RWPE2 (cell line): ENCODE results near the gene UST.
"Not testable (repeated sequence)": the region's sequence is repeated elsewhere in the genome, so short reads cannot be mapped to it uniquely, and the experiment has no call there.

Source experiments
- ATAC-seq: fragments of 200-7000 bp; cut with Tn5 transposase; 3 replicates; pipeline ENCODE4 v1.9.1; 2021; ENCODE audit warnings: low read depth
- DNase-seq: peaks from one replicate; pipeline ENCODE4 v3.0.0-alpha.2; 2020; ENCODE audit warnings: low spot score
- H3K27ac ChIP-seq: fragments of 450-650 bp; 2 replicates; pipeline ENCODE4 v1.5.1; 2017; ENCODE audit warnings: mild to moderate bottlenecking; ENCODE audit not compliant: poor library complexity, severe bottlenecking
- H3K27me3 ChIP-seq: fragments of 250-450 bp; sonication (Bioruptor Pico); 2 replicates; pipeline ENCODE4 v1.5.1; 2021; ENCODE audit warnings: mild to moderate bottlenecking, moderate library complexity; ENCODE audit not compliant: insufficient read depth, poor library complexity, severe bottlenecking
- H3K36me3 ChIP-seq: fragments of 250-450 bp; sonication (Bioruptor Pico); 2 replicates; pipeline ENCODE4 v1.5.1; 2020; ENCODE audit warnings: low read depth, mild to moderate bottlenecking, moderate library complexity
- H3K4me1 ChIP-seq: fragments of 250-450 bp; sonication (Bioruptor Pico); 2 replicates; pipeline ENCODE4 v1.5.1; 2021; ENCODE audit warnings: mild to moderate bottlenecking, moderate library complexity; ENCODE audit not compliant: insufficient read depth, poor library complexity, severe bottlenecking
- H3K4me3 ChIP-seq: fragments of 250-450 bp; sonication (Bioruptor Pico); 2 replicates; pipeline ENCODE4 v1.5.1; 2021; ENCODE audit warnings: mild to moderate bottlenecking, moderate library complexity; ENCODE audit not compliant: severe bottlenecking
- H3K9me3 ChIP-seq: fragments of 250-450 bp; sonication (Bioruptor Pico); 2 replicates; pipeline ENCODE4 v1.5.1; 2021; ENCODE audit warnings: mild to moderate bottlenecking, moderate library complexity; ENCODE audit not compliant: severe bottlenecking
- CTCF ChIP-seq: fragments of 450-650 bp; IDR thresholded peaks from one replicate; pipeline ENCODE4 v1.5.1; 2017; ENCODE audit warnings: mild to moderate bottlenecking, moderate library complexity; ENCODE audit not compliant: poor library complexity, severe bottlenecking

Gene UST

GRCh38 chr6:148951662-148952061 lies 204.8 kb downstream of the UST start:
- H3K4me3 ChIP-seq: no peak overlapping the region
- no peaks in the 10 kb centered on the region for H3K27me3 ChIP-seq
- no peak overlapping the region for H3K27ac ChIP-seq
- TF ChIP-seq CTCF: no peak
- DNase-seq (no peak), ATAC-seq (no peak)
- H3K36me3 ChIP-seq: no peaks in the 10 kb centered on the region
- H3K9me3 ChIP-seq: no peaks in the 10 kb centered on the region
- no peaks in the 10 kb centered on the region for H3K4me1 ChIP-seq

GRCh38 chr6:148952147-148953035 lies 205.6 kb downstream of the UST start:
- H3K36me3 ChIP-seq: no peaks in the 10 kb centered on the region
- H3K4me1 ChIP-seq: no peaks in the 10 kb centered on the region
- DNase-seq (no peak), ATAC-seq (no peak)
- H3K27ac ChIP-seq: no peak overlapping the region
- no peak for TF ChIP-seq CTCF
- no peaks in the 10 kb centered on the region for H3K27me3 ChIP-seq
- no peak overlapping the region for H3K4me3 ChIP-seq
- no peaks in the 10 kb centered on the region for H3K9me3 ChIP-seq

GRCh38 chr6:148954461-148954860 lies 207.6 kb downstream of the UST start:
- Histone ChIP-seq H3K4me1 (no peaks in the 10 kb centered on the region), H3K27me3 (no peaks in the 10 kb centered on the region), H3K4me3 (no peak overlapping the region)

GRCh38 chr6:148954934-148955333 lies 208.1 kb downstream of the UST start:
- Histone ChIP-seq H3K27me3 (no peaks in the 10 kb centered on the region), H3K4me3 (no peak overlapping the region), H3K27ac (no peak overlapping the region), H3K9me3 (no peaks in the 10 kb centered on the region), H3K4me1 (no peaks in the 10 kb centered on the region), H3K36me3 (no peaks in the 10 kb centered on the region)
- no peak for DNase-seq
- TF ChIP-seq CTCF: no peak
- no peak for ATAC-seq

More at GRCh38 chr6:148954461-148954860, 207.6 kb downstream of the UST start:
- no peak for TF ChIP-seq CTCF
- no peaks in the 10 kb centered on the region for H3K9me3 ChIP-seq
- no peak for DNase-seq
- no peak overlapping the region for H3K27ac ChIP-seq
- ATAC-seq: no peak
- H3K36me3 ChIP-seq: no peaks in the 10 kb centered on the region

GRCh38 chr6:148955441-148955840 lies 208.6 kb downstream of the UST start:
- ATAC-seq (no peak), DNase-seq (no peak)
- H3K9me3 ChIP-seq: no peaks in the 10 kb centered on the region
- no peaks in the 10 kb centered on the region for H3K36me3 ChIP-seq
- H3K4me3 ChIP-seq: no peak overlapping the region
- TF ChIP-seq CTCF: no peak
- H3K4me1 ChIP-seq: no peaks in the 10 kb centered on the region
- no peak overlapping the region for H3K27ac ChIP-seq
- no peaks in the 10 kb centered on the region for H3K27me3 ChIP-seq

GRCh38 chr6:148956163-148956562 lies 209.3 kb downstream of the UST start:
- not testable (repeated sequence) for ATAC-seq, H3K27me3 ChIP-seq, H3K36me3 ChIP-seq, DNase-seq, H3K4me3 ChIP-seq, H3K9me3 ChIP-seq, H3K4me1 ChIP-seq, H3K27ac ChIP-seq
